Activated gamma-delta T cell treated with Interleukin-2 at 50 U/mL for 16 hours (primary cell): ENCODE data around the gene DYNAP.

Experiments
- DNase-seq: peaks from one replicate; pipeline ENCODE4 v3.0.0-alpha.2; 2020

The DYNAP gene

DNA sequence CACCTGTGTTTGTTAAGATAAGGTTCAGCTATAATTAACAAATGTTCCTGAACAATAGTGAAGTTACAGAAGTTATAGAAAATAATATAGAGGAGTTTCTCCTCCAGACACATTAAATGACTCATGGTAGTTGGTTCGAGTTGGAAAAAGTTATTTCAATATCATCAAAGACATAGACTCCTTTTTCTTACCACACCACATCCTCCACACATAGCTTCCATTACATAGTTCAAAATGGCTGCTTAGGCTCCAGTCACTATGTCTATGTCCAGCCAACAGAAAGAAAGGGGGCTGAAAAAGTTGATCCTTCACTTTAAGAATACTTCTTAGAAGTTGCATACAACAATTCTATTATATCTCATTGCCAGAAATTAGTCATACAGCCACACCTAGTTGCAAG lies 50.7 kb downstream of the DYNAP start:
- no peak for DNase-seq

DNA sequence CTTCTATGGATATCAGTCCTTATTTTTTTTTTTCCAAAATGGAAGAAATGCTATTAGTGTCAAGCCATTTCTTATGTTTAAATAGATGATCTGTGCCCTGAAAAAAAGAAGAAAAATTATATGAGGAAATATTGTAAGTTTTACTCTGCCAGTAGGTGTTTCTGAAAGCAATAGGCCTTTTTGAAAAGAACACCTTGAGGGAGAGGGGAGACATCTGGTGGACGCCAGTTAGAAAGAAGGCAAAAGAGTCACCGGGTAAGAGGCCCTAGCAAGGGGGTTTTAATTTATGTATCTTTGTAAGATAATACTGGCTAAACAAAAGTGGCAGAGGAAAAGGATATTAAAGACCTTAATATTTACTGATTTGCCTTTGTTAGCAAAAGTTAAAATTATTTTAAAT lies 56.1 kb downstream of the DYNAP start:
- DNase-seq: no peak
